Colon (tissue), 2 donors: Measurements from ENCODE around the gene RXRG.

Experiments used
- FAIRE-seq: peaks from 2 replicates; lab custom pipeline; 2012; peaks lifted over from hg19 to GRCh38; lab: Jason Lieb, UNC
- donor health status: control.
- donor health status: control.

The RXRG gene

GRCh38 chr1:165449131-165449530 is 4.2 kb upstream of the RXRG start:
- FAIRE-seq, result no peak

- FAIRE-seq, result no peak
Observed at GRCh38 chr1:165445388-165445787, 462 bp upstream of the RXRG start.

GRCh38 chr1:165443539-165444311 is 1.2 kb downstream of the RXRG start:
- no peak for FAIRE-seq

- no peak for FAIRE-seq
Observed at GRCh38 chr1:165442653-165443052, 2.3 kb downstream of the RXRG start.

- FAIRE-seq, result no peak
Observed at GRCh38 chr1:165442053-165442452, 2.9 kb downstream of the RXRG start.

- no peak for FAIRE-seq
Observed at GRCh38 chr1:165441166-165441880, 3.6 kb downstream of the RXRG start.

GRCh38 chr1:165439330-165439729 is 5.6 kb downstream of the RXRG start:
- FAIRE-seq, result no peak

GRCh38 chr1:165436994-165437393 is 7.9 kb downstream of the RXRG start:
- FAIRE-seq, result no peak

GRCh38 chr1:165435801-165436200 is 9.1 kb downstream of the RXRG start:
- no peak for FAIRE-seq

GRCh38 chr1:165434281-165434680 is 10.6 kb downstream of the RXRG start:
- no peak for FAIRE-seq

GRCh38 chr1:165431079-165431478 is 13.8 kb downstream of the RXRG start:
- no peak for FAIRE-seq

- no peak for FAIRE-seq
Observed at GRCh38 chr1:165426745-165427144, 18.2 kb downstream of the RXRG start.

GRCh38 chr1:165425621-165426020 is 19.3 kb downstream of the RXRG start:
- no peak for FAIRE-seq

GRCh38 chr1:165424454-165425216 is 20.3 kb downstream of the RXRG start:
- FAIRE-seq, result no peak

GRCh38 chr1:165423136-165423535 is 21.8 kb downstream of the RXRG start:
- no peak for FAIRE-seq

- no peak for FAIRE-seq
Observed at GRCh38 chr1:165420655-165421054, 24.3 kb downstream of the RXRG start.

GRCh38 chr1:165419839-165420238 is 25.1 kb downstream of the RXRG start:
- FAIRE-seq, result no peak

GRCh38 chr1:165418195-165418594 is 26.7 kb downstream of the RXRG start:
- FAIRE-seq, result no peak

- no peak for FAIRE-seq
Observed at GRCh38 chr1:165416876-165417275, 28.1 kb downstream of the RXRG start.

GRCh38 chr1:165415068-165415467 is 29.9 kb downstream of the RXRG start:
- no peak for FAIRE-seq

- FAIRE-seq, result no peak
Observed at GRCh38 chr1:165414620-165415019, 30.3 kb downstream of the RXRG start.

- no peak for FAIRE-seq
Observed at GRCh38 chr1:165411396-165411795, 33.5 kb downstream of the RXRG start.
